GM06990 (cell line): ENCODE measurements around the gene MYLK4.

Source experiments
- DNase-seq: peaks from one replicate; pipeline ENCODE4 v3.0.0-alpha.2; 2011; ENCODE audit not compliant: insufficient read length; ENCODE audit errors: extremely low read depth
- H3K27me3 ChIP-seq: replicated peaks from 2 replicates; pipeline ENCODE4 v1.6.0; 2011; ENCODE audit warnings: low read length; ENCODE audit not compliant: control insufficient read depth, insufficient read depth
- H3K36me3 ChIP-seq: 2 replicates; pipeline ENCODE4 v1.5.1; 2011; ENCODE audit warnings: low read length; ENCODE audit not compliant: control insufficient read depth, insufficient read depth
- H3K4me3 ChIP-seq: replicated peaks from 2 replicates; pipeline ENCODE4 v1.5.1; 2011; ENCODE audit warnings: low read depth, mild to moderate bottlenecking, control low read depth, low read length
- CTCF ChIP-seq: IDR thresholded peaks from 2 replicates; pipeline ENCODE4 v1.5.1; 2011; ENCODE audit warnings: low read length, control low read depth, mild to moderate bottlenecking, inconsistent platforms; ENCODE audit not compliant: insufficient read depth, poor library complexity, severe bottlenecking

The MYLK4 gene

GRCh38 chr6:2639896-2640295 is 110.8 kb downstream of the MYLK4 start:
- Histone ChIP-seq H3K27me3 (0 out of 2 replicates have a peak, but pooled peaks cover 1% of the 10 kb centered on the region), H3K4me3 (no peak overlapping the region), H3K36me3 (no peaks in the 10 kb centered on the region)
- DNase-seq: no peak
- TF ChIP-seq CTCF: no peak

- no peak for TF ChIP-seq CTCF
Measured at GRCh38 chr6:2639167-2639566, 111.6 kb downstream of the MYLK4 start.

GRCh38 chr6:2636672-2637071 is 114.0 kb downstream of the MYLK4 start:
- DNase-seq: no peak
- H3K27me3 ChIP-seq: peaks cover 1% of the 10 kb centered on the region; the same call in 1 of the 2 replicates
- no peak overlapping the region for H3K4me3 ChIP-seq
- no peaks in the 10 kb centered on the region for H3K36me3 ChIP-seq
- no peak for TF ChIP-seq CTCF

More at GRCh38 chr6:2639167-2639566, 111.6 kb downstream of the MYLK4 start:
- Histone ChIP-seq H3K27me3 (0 out of 2 replicates have a peak, but pooled peaks cover 1% of the 10 kb centered on the region), H3K4me3 (no peak overlapping the region), H3K36me3 (no peaks in the 10 kb centered on the region)
- no peak for DNase-seq

- Histone ChIP-seq H3K4me3 (no peak overlapping the region), H3K27me3 (peaks cover 1% of the 10 kb centered on the region; the same call in 1 of the 2 replicates), H3K36me3 (no peaks in the 10 kb centered on the region)
- TF ChIP-seq CTCF: no peak
- no peak for DNase-seq
Measured at GRCh38 chr6:2635911-2636310, 114.8 kb downstream of the MYLK4 start.

GRCh38 chr6:2634139-2634964 is 116.4 kb downstream of the MYLK4 start:
- TF ChIP-seq CTCF: peak; percentile 97
- H3K27me3 ChIP-seq: peaks cover 1% of the 10 kb centered on the region; the same call in 1 of the 2 replicates
- H3K36me3 ChIP-seq: no peaks in the 10 kb centered on the region
- H3K4me3 ChIP-seq: no peak overlapping the region; the same call in 1 of the 2 replicates
- DNase-seq: peak; percentile 65

- no peak for TF ChIP-seq CTCF
- Histone ChIP-seq H3K4me3 (no peak overlapping the region), H3K36me3 (no peaks in the 10 kb centered on the region), H3K27me3 (peaks cover 1% of the 10 kb centered on the region; the same call in 1 of the 2 replicates)
- no peak for DNase-seq
Measured at GRCh38 chr6:2633736-2634135, 117.0 kb downstream of the MYLK4 start.
